Heart left ventricle (tissue), 13 donors: Measurements from ENCODE around the gene PRR5L.

Experiments
- POLR2A ChIP-seq, 2 donors: fragments of 450-650 bp; IDR thresholded peaks; one replicate each; pipeline ENCODE4 v1.6.1; 2017; ENCODE audit warnings: antibody characterized with exemption in 2 of 2, mild to moderate bottlenecking in 2 of 2, moderate library complexity in 2 of 2
- TF ChIP-seq, protein P1 (sequence below), 12 donors: fragments of 200-600 bp; sonication (generic) in 4 of 12; IDR thresholded peaks; one replicate each; pipeline versions ENCODE4 v1.5.0 to v1.8.0; 2018 to 2022; ENCODE audit warnings: antibody characterized with exemption in 12 of 12, mild to moderate bottlenecking in 5 of 12
- donor health status: ischemic (EF 13 %, LVEDD 7.1; RV severe dilation, severe dysfunction).
- donor health status: DM: no; HTN: yes; CAD: no.
- donor health status: DM: no; HTN: no; CAD: no.
- donor health status: ischemic (EF 25% LVEDD 6.9; RV normal size, moderate dysfunction).
- donor health status: ischemic (EF 25% LVEDD 5.7; RV mildly dilated, moderate dysfunction).
- donor health status: ischemic (EF 35%, LVEDD 5.7; RV mildly dilated, moderate dysfunction).
- donor health status: nonischemic (EF 11% LVEDD 7.7; RV severe dilation, severe dysfunction).
- donor health status: DM: yes; HTN: yes; CAD: no.
- donor health status: PGD.
- donor health status: ischemic (EF 29% LVEDD 5.4; RV normal size, mild dysfunction).
- donor health status: nonischemic (EF 23%, LVEDD 6.1; RV moderate dilation, normal function).

DNA sequence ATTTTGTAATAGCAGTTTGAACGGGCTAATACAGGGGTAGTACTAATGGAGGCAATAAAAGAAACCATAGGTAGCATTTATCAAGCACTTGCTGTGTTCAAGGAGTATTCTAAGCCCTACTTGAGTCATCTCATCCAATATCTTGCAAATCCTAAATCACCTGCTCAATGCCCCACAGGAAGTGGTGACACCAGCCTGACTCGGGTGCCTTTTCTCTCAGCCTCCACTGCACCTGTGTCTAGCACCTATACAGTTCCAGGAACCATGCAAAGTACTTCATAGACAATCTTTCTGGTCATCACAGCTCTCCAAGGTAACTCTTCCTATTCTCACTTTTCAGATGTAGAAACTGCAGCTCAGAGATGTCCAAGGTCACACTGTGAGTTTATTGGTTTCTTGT lies 98.0 kb downstream of the PRR5L start:
- TF ChIP-seq, protein P1, sequence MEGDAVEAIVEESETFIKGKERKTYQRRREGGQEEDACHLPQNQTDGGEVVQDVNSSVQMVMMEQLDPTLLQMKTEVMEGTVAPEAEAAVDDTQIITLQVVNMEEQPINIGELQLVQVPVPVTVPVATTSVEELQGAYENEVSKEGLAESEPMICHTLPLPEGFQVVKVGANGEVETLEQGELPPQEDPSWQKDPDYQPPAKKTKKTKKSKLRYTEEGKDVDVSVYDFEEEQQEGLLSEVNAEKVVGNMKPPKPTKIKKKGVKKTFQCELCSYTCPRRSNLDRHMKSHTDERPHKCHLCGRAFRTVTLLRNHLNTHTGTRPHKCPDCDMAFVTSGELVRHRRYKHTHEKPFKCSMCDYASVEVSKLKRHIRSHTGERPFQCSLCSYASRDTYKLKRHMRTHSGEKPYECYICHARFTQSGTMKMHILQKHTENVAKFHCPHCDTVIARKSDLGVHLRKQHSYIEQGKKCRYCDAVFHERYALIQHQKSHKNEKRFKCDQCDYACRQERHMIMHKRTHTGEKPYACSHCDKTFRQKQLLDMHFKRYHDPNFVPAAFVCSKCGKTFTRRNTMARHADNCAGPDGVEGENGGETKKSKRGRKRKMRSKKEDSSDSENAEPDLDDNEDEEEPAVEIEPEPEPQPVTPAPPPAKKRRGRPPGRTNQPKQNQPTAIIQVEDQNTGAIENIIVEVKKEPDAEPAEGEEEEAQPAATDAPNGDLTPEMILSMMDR (IDR thresholded peaks at IDR 0.05): no peak
- no peak for TF ChIP-seq POLR2A (IDR thresholded peaks at IDR 0.05)
